GM23338 (cell line): Measurements from ENCODE around the gene STXBP2. TPM values are rescaled to one million over a fixed set of nuclear protein-coding genes. Genes with fewer than 3 reads are reported as not detected.
A peak's percentile ranks its signal among the peaks of the same experiment; 100 is the strongest.

Source experiments
- ATAC-seq: fragments of 200-7000 bp; cut with Tn5 transposase; 3 replicates; pipeline ENCODE4 v1.9.1; 2020
- DNase-seq: peaks from one replicate; pipeline ENCODE4 v3.0.0-alpha.2; 2015; ENCODE audit warnings: low spot score
- H2AFZ ChIP-seq: fragments of 200-600 bp; sonication (generic); 2 replicates; pipeline ENCODE4 v1.8.0; 2016; ENCODE audit warnings: antibody characterized with exemption, mild to moderate bottlenecking, moderate library complexity
- H3F3A ChIP-seq: fragments of 200-600 bp; sonication (generic); replicated peaks from 2 replicates; pipeline ENCODE4 v1.8.0; 2017; ENCODE audit warnings: antibody characterized with exemption, mixed run types, low read depth
- H3K27ac ChIP-seq: fragments of 200-600 bp; sonication (generic); 2 replicates; pipeline ENCODE4 v1.6.1; 2016; ENCODE audit warnings: low read depth
- H3K27me3 ChIP-seq: fragments of 200-600 bp; sonication (generic); 2 replicates; pipeline ENCODE4 v1.8.0; 2016; ENCODE audit warnings: mild to moderate bottlenecking, mixed run types, moderate library complexity; ENCODE audit not compliant: insufficient read depth
- H3K36me3 ChIP-seq: fragments of 200-600 bp; sonication (generic); 2 replicates; pipeline ENCODE4 v1.8.0; 2016; ENCODE audit warnings: mild to moderate bottlenecking; ENCODE audit not compliant: insufficient read depth
- H3K4me1 ChIP-seq: fragments of 200-600 bp; sonication (generic); 2 replicates; pipeline ENCODE4 v1.8.0; 2016; ENCODE audit warnings: mild to moderate bottlenecking, moderate library complexity; ENCODE audit not compliant: insufficient read depth
- H3K4me2 ChIP-seq: fragments of 200-600 bp; sonication (generic); 2 replicates; pipeline ENCODE4 v1.7.1; 2017; ENCODE audit warnings: mixed run types
- H3K4me3 ChIP-seq: fragments of 200-600 bp; sonication (generic); 2 replicates; pipeline ENCODE4 v1.6.1; 2016; ENCODE audit warnings: mixed run types
- H3K79me2 ChIP-seq: fragments of 200-600 bp; sonication (generic); replicated peaks from 2 replicates; pipeline ENCODE4 v1.8.0; 2017; ENCODE audit warnings: mild to moderate bottlenecking; ENCODE audit not compliant: insufficient read depth
- H3K9me2 ChIP-seq: fragments of 200-600 bp; sonication (generic); 2 replicates; pipeline ENCODE4 v1.8.0; 2017; ENCODE audit not compliant: insufficient read depth
- H4K20me1 ChIP-seq: fragments of 200-600 bp; sonication (generic); replicated peaks from 2 replicates; pipeline ENCODE4 v1.8.0; 2017; ENCODE audit warnings: mild to moderate bottlenecking; ENCODE audit not compliant: insufficient read depth
- H3K27ac Mint-ChIP-seq: 2 replicates; pipeline ENCODE4 v1.8.0; 2020; ENCODE audit warnings: inconsistent platforms, mild to moderate bottlenecking, moderate library complexity, mixed read lengths
- H3K27me3 Mint-ChIP-seq: 3 replicates; pipeline ENCODE4 v1.8.0; 2022; ENCODE audit warnings: low read depth, mild to moderate bottlenecking, moderate library complexity, mixed read lengths, inconsistent platforms; ENCODE audit not compliant: insufficient read depth, poor library complexity
- H3K36me3 Mint-ChIP-seq: 3 replicates; pipeline ENCODE4 v1.8.0; 2021; ENCODE audit warnings: low read depth, mild to moderate bottlenecking, inconsistent platforms, moderate library complexity, mixed read lengths
- H3K4me1 Mint-ChIP-seq: 3 replicates; pipeline ENCODE4 v1.8.0; 2020; ENCODE audit warnings: mild to moderate bottlenecking, inconsistent platforms, mixed read lengths
- H3K4me3 Mint-ChIP-seq: 3 replicates; pipeline ENCODE4 v1.8.0; 2021; ENCODE audit warnings: moderate library complexity, mild to moderate bottlenecking, inconsistent platforms, mixed read lengths
- H3K9me3 Mint-ChIP-seq: 3 replicates; pipeline ENCODE4 v1.8.0; 2020; ENCODE audit warnings: moderate library complexity, mild to moderate bottlenecking, inconsistent platforms, mixed read lengths
- CREB1 ChIP-seq: fragments of 250-450 bp; sonication (Bioruptor Pico); IDR thresholded peaks from 2 replicates; pipeline ENCODE4 v1.5.0; 2020; ENCODE audit warnings: low read depth, mild to moderate bottlenecking, moderate library complexity
- ETS1 ChIP-seq: IDR thresholded peaks from 2 replicates; pipeline ENCODE4 v1.6.1; 2016; ENCODE audit warnings: antibody characterized with exemption
- EZH2 ChIP-seq: fragments of 200-600 bp; sonication (generic); IDR thresholded peaks from one replicate; pipeline ENCODE4 v1.8.0; 2017; ENCODE audit warnings: antibody characterized with exemption, mild to moderate bottlenecking, low read depth; ENCODE audit not compliant: unreplicated experiment
- EZH2phosphoT487 ChIP-seq: fragments of 200-600 bp; sonication (generic); IDR thresholded peaks from one replicate; pipeline ENCODE4 v1.8.1; 2018; ENCODE audit warnings: antibody characterized with exemption; ENCODE audit not compliant: unreplicated experiment
- JUNB ChIP-seq: IDR thresholded peaks from one replicate; pipeline ENCODE4 v1.6.1; 2016; ENCODE audit warnings: antibody characterized with exemption; ENCODE audit not compliant: unreplicated experiment
- NANOG ChIP-seq: IDR thresholded peaks from 2 replicates; pipeline ENCODE4 v1.6.1; 2016; ENCODE audit warnings: antibody characterized with exemption, borderline replicate concordance
- POLR2AphosphoS5 ChIP-seq: IDR thresholded peaks from 2 replicates; pipeline ENCODE4 v1.6.1; 2016; ENCODE audit warnings: antibody characterized with exemption, low read depth
- REST ChIP-seq: IDR thresholded peaks from one replicate; pipeline ENCODE4 v1.6.1; 2018; ENCODE audit warnings: antibody characterized with exemption; ENCODE audit not compliant: unreplicated experiment
- STAT1 ChIP-seq: IDR thresholded peaks from one replicate; pipeline ENCODE4 v1.6.1; 2016; ENCODE audit warnings: antibody characterized with exemption; ENCODE audit not compliant: unreplicated experiment
- ZNF114 ChIP-seq: fragments of 250-450 bp; sonication (Bioruptor Pico); IDR thresholded peaks from 2 replicates; pipeline ENCODE4 v1.5.0; 2020; ENCODE audit warnings: mild to moderate bottlenecking, moderate library complexity
- ZNF331 ChIP-seq: fragments of 250-450 bp; sonication (Bioruptor Pico); IDR thresholded peaks from 2 replicates; pipeline ENCODE4 v1.5.0; 2020; ENCODE audit warnings: low read depth, mild to moderate bottlenecking, moderate library complexity
- polyA plus RNA-seq: library from polyadenylated mRNA; unstranded; fragments of >200 nt; fragmentation: Nextera tagmentation; extraction: Ambion mirVana; gene quantifications from 2 replicates; pipeline ENCODE4 v1.2.1, GENCODE V29; 2016
- total RNA-seq: library from RNA; depleted of rRNA; stranded (reverse); fragments of >200 nt; shearing (Covaris generic); gene quantifications from 2 replicates; pipeline ENCODE4 v1.2.3, GENCODE V29; 2014
- TF ChIP-seq, protein P1 (sequence below), 2 experiments: fragments of 200-600 bp in 1 of 2; sonication (generic) in 1 of 2; conservative IDR thresholded peaks; 2 replicates each; pipeline versions ENCODE4 v1.5.1 to v1.6.1; 2016 to 2017; ENCODE audit warnings: antibody characterized with exemption in 2 of 2, low read depth in 2 of 2, mild to moderate bottlenecking in 2 of 2, moderate library complexity in 1 of 2
- TF ChIP-seq, protein P2 (sequence below): fragments of 250-450 bp; sonication (Bioruptor Pico); IDR thresholded peaks from 2 replicates; pipeline ENCODE4 v1.5.0; 2020; ENCODE audit warnings: mild to moderate bottlenecking, moderate library complexity

STXBP2 gene
- total and polyA plus RNA-seq, 2 experiments from 2014 or later, result 42.6 to 55.8 TPM

DNA sequence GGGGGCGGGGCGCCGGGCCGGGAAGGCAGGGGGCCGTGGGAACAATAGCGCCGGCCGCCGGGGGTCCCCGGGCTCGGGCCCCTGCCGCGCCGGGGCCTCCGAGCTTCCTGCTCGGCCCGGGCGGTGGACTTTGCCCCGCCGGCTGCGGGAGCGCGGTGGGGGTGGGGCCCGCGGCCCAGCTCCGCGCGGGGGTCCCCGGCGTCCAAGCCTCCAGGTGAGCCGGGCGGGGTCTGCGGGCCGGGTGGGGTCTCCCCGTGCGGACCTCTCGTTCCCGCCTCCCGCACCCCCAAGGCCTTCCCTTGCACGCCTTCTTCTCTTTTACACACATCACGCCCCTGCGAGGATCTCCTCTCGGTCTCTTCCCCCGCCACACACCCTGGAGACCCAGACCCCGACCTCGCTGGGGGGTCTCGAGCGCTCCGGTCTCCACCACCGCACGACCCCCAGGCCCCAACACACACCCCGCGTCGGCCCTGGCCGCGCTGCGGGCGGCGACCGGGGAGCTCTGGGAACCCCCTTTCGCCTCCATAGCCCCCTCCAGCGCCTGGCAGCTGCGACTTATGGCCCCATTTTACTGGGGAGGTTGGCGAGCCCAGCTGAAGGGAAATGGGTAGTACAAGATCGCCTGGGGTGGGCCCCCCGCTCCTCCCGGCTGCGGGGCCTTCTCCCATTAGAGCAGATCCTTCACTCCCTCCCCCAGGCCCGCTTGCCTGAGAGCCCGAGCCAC is 40.5 kb upstream of the STXBP2 start:
- Mint-ChIP-seq H3K27ac (no peak overlapping the region), H3K4me3 (peak overlapping the region; percentile 76), H3K27me3 (peaks cover 12% of the 10 kb centered on the region), H3K36me3 (peaks cover 9% of the 10 kb centered on the region; the same call in 2 of the 3 replicates), H3K4me1 (peaks cover 16% of the 10 kb centered on the region), H3K9me3 (no peaks in the 10 kb centered on the region)
- Histone ChIP-seq H3K27me3 (peaks cover 6% of the 10 kb centered on the region; the same call in 1 of the 2 replicates), H2AFZ (peak overlapping the region; percentile 69; the same call in 1 of the 2 replicates), H4K20me1 (peaks cover 15% of the 10 kb centered on the region), H3K27ac (no peak overlapping the region), H3K79me2 (peaks cover 24% of the 10 kb centered on the region), H3K4me1 (peaks cover 9% of the 10 kb centered on the region), H3K36me3 (no peaks in the 10 kb centered on the region), H3F3A (0 out of 2 replicates have a peak, but pooled peaks cover 2% of the 10 kb centered on the region), H3K4me2 (peak overlapping the region; percentile 96), H3K4me3 (peak overlapping the region; percentile 87), H3K9me2 (no peaks in the 10 kb centered on the region)
- DNase-seq (peak; percentile 48), ATAC-seq (peak; percentile 26)
- TF ChIP-seq, protein P1, sequence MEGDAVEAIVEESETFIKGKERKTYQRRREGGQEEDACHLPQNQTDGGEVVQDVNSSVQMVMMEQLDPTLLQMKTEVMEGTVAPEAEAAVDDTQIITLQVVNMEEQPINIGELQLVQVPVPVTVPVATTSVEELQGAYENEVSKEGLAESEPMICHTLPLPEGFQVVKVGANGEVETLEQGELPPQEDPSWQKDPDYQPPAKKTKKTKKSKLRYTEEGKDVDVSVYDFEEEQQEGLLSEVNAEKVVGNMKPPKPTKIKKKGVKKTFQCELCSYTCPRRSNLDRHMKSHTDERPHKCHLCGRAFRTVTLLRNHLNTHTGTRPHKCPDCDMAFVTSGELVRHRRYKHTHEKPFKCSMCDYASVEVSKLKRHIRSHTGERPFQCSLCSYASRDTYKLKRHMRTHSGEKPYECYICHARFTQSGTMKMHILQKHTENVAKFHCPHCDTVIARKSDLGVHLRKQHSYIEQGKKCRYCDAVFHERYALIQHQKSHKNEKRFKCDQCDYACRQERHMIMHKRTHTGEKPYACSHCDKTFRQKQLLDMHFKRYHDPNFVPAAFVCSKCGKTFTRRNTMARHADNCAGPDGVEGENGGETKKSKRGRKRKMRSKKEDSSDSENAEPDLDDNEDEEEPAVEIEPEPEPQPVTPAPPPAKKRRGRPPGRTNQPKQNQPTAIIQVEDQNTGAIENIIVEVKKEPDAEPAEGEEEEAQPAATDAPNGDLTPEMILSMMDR (conservative IDR thresholded peaks at IDR 0.05; ENCODE audit: low read depth in 2 of 2), result no peak; a peak in 1 of 4 replicates
- TF ChIP-seq ZNF331 (no peak), ETS1 (no peak), ZNF114 (CRISPR knock-in tag) (no peak), JUNB (no peak), STAT1 (no peak), EZH2 (no peak), REST (no peak), POLR2AphosphoS5 (no peak), EZH2phosphoT487 (no peak), CREB1 (CRISPR knock-in tag) (no peak), NANOG (no peak)
- TF ChIP-seq, protein P2, sequence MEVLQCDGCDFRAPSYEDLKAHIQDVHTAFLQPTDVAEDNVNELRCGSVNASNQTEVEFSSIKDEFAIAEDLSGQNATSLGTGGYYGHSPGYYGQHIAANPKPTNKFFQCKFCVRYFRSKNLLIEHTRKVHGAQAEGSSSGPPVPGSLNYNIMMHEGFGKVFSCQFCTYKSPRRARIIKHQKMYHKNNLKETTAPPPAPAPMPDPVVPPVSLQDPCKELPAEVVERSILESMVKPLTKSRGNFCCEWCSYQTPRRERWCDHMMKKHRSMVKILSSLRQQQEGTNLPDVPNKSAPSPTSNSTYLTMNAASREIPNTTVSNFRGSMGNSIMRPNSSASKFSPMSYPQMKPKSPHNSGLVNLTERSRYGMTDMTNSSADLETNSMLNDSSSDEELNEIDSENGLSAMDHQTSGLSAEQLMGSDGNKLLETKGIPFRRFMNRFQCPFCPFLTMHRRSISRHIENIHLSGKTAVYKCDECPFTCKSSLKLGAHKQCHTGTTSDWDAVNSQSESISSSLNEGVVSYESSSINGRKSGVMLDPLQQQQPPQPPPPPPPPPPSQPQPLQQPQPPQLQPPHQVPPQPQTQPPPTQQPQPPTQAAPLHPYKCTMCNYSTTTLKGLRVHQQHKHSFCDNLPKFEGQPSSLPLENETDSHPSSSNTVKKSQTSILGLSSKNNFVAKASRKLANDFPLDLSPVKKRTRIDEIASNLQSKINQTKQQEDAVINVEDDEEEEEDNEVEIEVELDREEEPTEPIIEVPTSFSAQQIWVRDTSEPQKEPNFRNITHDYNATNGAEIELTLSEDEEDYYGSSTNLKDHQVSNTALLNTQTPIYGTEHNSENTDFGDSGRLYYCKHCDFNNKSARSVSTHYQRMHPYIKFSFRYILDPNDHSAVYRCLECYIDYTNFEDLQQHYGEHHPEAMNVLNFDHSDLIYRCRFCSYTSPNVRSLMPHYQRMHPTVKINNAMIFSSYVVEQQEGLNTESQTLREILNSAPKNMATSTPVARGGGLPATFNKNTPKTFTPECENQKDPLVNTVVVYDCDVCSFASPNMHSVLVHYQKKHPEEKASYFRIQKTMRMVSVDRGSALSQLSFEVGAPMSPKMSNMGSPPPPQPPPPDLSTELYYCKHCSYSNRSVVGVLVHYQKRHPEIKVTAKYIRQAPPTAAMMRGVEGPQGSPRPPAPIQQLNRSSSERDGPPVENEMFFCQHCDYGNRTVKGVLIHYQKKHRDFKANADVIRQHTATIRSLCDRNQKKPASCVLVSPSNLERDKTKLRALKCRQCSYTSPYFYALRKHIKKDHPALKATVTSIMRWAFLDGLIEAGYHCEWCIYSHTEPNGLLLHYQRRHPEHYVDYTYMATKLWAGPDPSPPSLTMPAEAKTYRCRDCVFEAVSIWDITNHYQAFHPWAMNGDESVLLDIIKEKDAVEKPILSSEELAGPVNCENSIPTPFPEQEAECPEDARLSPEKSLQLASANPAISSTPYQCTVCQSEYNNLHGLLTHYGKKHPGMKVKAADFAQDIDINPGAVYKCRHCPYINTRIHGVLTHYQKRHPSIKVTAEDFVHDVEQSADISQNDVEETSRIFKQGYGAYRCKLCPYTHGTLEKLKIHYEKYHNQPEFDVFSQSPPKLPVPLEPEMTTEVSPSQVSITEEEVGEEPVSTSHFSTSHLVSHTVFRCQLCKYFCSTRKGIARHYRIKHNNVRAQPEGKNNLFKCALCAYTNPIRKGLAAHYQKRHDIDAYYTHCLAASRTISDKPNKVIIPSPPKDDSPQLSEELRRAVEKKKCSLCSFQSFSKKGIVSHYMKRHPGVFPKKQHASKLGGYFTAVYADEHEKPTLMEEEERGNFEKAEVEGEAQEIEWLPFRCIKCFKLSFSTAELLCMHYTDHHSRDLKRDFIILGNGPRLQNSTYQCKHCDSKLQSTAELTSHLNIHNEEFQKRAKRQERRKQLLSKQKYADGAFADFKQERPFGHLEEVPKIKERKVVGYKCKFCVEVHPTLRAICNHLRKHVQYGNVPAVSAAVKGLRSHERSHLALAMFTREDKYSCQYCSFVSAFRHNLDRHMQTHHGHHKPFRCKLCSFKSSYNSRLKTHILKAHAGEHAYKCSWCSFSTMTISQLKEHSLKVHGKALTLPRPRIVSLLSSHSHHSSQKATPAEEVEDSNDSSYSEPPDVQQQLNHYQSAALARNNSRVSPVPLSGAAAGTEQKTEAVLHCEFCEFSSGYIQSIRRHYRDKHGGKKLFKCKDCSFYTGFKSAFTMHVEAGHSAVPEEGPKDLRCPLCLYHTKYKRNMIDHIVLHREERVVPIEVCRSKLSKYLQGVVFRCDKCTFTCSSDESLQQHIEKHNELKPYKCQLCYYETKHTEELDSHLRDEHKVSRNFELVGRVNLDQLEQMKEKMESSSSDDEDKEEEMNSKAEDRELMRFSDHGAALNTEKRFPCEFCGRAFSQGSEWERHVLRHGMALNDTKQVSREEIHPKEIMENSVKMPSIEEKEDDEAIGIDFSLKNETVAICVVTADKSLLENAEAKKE, result no peak
